HEK293 (cell line): Measurements from ENCODE around the gene RELT.

Source experiments
- TF ChIP-seq, protein P1 (sequence below): fragments of 450-650 bp; formaldehyde crosslinking; IDR thresholded peaks from 2 replicates; pipeline ENCODE4 v1.5.1; 2016; ENCODE audit warnings: missing biosample characterization, missing genetic modification characterization
- TF ChIP-seq, protein P2 (sequence below): fragments of 450-650 bp; formaldehyde crosslinking; IDR thresholded peaks from 2 replicates; pipeline ENCODE4 v1.5.1; 2016; ENCODE audit warnings: missing biosample characterization, missing genetic modification characterization

GRCh38 chr11:73411031-73411430, 34.8 kb downstream of the RELT start:
- TF ChIP-seq, protein P1, sequence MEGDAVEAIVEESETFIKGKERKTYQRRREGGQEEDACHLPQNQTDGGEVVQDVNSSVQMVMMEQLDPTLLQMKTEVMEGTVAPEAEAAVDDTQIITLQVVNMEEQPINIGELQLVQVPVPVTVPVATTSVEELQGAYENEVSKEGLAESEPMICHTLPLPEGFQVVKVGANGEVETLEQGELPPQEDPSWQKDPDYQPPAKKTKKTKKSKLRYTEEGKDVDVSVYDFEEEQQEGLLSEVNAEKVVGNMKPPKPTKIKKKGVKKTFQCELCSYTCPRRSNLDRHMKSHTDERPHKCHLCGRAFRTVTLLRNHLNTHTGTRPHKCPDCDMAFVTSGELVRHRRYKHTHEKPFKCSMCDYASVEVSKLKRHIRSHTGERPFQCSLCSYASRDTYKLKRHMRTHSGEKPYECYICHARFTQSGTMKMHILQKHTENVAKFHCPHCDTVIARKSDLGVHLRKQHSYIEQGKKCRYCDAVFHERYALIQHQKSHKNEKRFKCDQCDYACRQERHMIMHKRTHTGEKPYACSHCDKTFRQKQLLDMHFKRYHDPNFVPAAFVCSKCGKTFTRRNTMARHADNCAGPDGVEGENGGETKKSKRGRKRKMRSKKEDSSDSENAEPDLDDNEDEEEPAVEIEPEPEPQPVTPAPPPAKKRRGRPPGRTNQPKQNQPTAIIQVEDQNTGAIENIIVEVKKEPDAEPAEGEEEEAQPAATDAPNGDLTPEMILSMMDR (tag by site-specific recombination) = no peak
- TF ChIP-seq, protein P2, sequence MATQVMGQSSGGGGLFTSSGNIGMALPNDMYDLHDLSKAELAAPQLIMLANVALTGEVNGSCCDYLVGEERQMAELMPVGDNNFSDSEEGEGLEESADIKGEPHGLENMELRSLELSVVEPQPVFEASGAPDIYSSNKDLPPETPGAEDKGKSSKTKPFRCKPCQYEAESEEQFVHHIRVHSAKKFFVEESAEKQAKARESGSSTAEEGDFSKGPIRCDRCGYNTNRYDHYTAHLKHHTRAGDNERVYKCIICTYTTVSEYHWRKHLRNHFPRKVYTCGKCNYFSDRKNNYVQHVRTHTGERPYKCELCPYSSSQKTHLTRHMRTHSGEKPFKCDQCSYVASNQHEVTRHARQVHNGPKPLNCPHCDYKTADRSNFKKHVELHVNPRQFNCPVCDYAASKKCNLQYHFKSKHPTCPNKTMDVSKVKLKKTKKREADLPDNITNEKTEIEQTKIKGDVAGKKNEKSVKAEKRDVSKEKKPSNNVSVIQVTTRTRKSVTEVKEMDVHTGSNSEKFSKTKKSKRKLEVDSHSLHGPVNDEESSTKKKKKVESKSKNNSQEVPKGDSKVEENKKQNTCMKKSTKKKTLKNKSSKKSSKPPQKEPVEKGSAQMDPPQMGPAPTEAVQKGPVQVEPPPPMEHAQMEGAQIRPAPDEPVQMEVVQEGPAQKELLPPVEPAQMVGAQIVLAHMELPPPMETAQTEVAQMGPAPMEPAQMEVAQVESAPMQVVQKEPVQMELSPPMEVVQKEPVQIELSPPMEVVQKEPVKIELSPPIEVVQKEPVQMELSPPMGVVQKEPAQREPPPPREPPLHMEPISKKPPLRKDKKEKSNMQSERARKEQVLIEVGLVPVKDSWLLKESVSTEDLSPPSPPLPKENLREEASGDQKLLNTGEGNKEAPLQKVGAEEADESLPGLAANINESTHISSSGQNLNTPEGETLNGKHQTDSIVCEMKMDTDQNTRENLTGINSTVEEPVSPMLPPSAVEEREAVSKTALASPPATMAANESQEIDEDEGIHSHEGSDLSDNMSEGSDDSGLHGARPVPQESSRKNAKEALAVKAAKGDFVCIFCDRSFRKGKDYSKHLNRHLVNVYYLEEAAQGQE (tag by site-specific recombination) = no peak
